Suprapubic skin (tissue), 4 donors: ENCODE data around the gene ID1.

Experiments
- EP300 ChIP-seq: sonication (generic); formaldehyde crosslinking; IDR thresholded peaks from one replicate; pipeline ENCODE4 v1.6.1; 2017; ENCODE audit warnings: antibody characterized with exemption
- POLR2A ChIP-seq, 2 donors: fragments of 450-650 bp; IDR thresholded peaks; one replicate each; pipeline ENCODE4 v1.6.1; 2017; ENCODE audit warnings: antibody characterized with exemption in 2 of 2, mild to moderate bottlenecking in 2 of 2, moderate library complexity in 2 of 2
- POLR2AphosphoS5 ChIP-seq, 3 donors: sonication (generic); formaldehyde crosslinking; IDR thresholded peaks; one replicate each; pipeline ENCODE4 v1.6.1; 2017; ENCODE audit warnings: antibody characterized with exemption in 3 of 3
- TF ChIP-seq, protein P1 (sequence below), 2 donors: fragments of 200-600 bp in 1 of 2; fragments of 450-650 bp in 1 of 2; sonication (generic) in 1 of 2; IDR thresholded peaks; one replicate each; pipeline ENCODE4 v1.5.1; 2016 to 2019; ENCODE audit warnings: antibody characterized with exemption in 2 of 2, mild to moderate bottlenecking in 1 of 2, moderate library complexity in 1 of 2

DNA sequence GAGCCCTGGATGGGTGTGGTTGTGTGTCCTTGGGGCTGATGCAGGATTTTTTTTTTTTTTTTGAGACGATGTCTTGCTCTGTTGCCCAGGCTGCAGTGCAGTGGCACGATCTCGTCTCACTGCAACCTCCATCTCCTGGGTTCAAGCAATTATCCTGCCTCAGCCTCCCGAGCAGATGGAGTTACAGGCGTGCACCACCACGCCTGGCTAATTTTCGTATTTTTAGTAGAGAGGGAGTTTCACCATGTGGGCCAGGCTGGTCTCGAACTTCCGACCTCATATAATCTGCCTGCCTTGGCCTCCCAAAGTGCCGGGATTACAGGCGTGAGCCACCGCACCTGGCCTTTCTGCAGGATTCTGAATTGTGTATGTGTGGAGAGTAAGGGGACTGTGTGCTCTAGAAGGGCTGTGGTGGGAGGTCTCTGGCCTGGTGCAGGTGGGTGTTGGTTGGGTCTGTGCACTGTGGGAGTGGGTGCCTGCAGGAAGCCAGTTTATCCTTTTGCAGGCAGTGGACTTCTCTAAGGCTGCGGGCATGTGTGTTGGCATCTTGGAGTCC is 11.0 kb upstream of the ID1 start:
- TF ChIP-seq, protein P1, sequence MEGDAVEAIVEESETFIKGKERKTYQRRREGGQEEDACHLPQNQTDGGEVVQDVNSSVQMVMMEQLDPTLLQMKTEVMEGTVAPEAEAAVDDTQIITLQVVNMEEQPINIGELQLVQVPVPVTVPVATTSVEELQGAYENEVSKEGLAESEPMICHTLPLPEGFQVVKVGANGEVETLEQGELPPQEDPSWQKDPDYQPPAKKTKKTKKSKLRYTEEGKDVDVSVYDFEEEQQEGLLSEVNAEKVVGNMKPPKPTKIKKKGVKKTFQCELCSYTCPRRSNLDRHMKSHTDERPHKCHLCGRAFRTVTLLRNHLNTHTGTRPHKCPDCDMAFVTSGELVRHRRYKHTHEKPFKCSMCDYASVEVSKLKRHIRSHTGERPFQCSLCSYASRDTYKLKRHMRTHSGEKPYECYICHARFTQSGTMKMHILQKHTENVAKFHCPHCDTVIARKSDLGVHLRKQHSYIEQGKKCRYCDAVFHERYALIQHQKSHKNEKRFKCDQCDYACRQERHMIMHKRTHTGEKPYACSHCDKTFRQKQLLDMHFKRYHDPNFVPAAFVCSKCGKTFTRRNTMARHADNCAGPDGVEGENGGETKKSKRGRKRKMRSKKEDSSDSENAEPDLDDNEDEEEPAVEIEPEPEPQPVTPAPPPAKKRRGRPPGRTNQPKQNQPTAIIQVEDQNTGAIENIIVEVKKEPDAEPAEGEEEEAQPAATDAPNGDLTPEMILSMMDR (IDR thresholded peaks at IDR 0.05), result no peak
- TF ChIP-seq POLR2A (IDR thresholded peaks at IDR 0.05), result no peak
- no peak for TF ChIP-seq POLR2AphosphoS5 (IDR thresholded peaks at IDR 0.05)
- TF ChIP-seq EP300, result no peak
